Endometrial microvascular endothelial cells (primary cell): ENCODE measurements around the gene OMA1. TPM values are rescaled to one million over a fixed set of nuclear protein-coding genes. Genes with fewer than 3 reads are reported as not detected.
"Not testable (repeated sequence)": the region's sequence is repeated elsewhere in the genome, so short reads cannot be mapped to it uniquely, and the experiment has no call there.

Experiments used
- in situ Hi-C: cut with HindIII; loops from 2 replicates; pipeline ENCODE4 v1.10.0; 2017; ENCODE audit warnings: low sequenced_read_pairs, low pct_unique_long_range_greater_than_20kb; ENCODE audit errors: inconsistent ontology term
- total RNA-seq: library from RNA; depleted of rRNA; stranded (reverse); fragments of >200 nt; gene quantifications from one replicate; pipeline ENCODE4 v1.2.3, GENCODE V29; 2015; ENCODE audit errors: inconsistent ontology term

Gene OMA1
- total RNA-seq, 1 donor from 2014 or later, result 15.0 TPM

DNA sequence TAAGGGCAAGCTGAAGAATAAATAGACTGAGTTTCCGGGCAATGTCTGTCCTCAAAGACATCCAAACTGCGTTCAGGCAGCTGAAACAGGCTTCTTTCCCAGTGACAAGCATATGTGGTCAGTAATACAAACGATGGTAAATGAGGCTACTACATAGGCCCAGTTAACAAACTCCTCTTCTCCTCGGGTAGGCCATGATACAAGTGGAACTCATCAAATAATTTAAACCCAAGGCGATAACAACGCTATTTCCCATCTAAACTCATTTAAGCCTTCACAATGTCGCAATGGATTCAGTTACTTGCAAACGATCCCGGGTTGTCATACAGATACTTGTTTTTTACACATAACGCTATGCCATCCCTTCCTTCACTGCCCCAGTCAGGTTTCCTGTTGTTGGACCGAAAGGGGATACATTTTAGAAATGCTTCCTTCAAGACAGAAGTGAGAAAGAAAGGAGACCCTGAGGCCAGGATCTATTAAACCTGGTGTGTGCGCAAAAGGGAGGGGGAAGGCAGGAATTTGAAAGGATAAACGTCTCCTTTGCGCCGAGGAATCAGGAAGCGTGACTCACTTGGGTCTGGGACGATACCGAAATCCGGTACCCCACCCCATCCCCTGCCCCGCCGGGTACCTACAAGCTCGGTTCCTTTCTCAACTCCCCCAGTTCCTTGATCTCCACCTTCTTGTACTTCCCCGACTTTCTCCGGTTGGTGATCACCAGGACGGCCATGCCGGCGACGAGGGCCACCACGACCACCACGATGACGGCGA, 29.2 kb upstream of the OMA1 start:
- in situ Hi-C loops, result no loop called here

DNA sequence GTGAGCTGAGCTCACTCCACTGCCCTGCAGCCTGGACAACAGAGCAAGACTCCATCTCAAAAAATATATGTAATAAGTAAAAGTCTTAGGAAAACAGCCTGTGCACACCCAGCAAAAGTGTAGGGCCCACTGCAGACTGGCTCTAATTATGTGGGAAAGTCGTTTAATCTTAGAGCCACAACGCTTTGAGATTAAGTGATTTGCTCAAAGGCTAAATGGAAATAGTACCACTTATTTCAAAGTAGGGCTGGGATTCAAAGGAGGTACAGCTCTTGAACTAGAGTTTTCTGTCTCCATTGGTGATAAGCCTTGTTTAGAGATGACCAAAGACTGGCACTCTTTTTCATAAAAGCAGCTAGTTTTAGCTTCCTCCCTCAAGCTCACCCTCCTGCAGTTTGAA, 28.3 kb upstream of the OMA1 start:
- in situ Hi-C loops, result no loop called here

DNA sequence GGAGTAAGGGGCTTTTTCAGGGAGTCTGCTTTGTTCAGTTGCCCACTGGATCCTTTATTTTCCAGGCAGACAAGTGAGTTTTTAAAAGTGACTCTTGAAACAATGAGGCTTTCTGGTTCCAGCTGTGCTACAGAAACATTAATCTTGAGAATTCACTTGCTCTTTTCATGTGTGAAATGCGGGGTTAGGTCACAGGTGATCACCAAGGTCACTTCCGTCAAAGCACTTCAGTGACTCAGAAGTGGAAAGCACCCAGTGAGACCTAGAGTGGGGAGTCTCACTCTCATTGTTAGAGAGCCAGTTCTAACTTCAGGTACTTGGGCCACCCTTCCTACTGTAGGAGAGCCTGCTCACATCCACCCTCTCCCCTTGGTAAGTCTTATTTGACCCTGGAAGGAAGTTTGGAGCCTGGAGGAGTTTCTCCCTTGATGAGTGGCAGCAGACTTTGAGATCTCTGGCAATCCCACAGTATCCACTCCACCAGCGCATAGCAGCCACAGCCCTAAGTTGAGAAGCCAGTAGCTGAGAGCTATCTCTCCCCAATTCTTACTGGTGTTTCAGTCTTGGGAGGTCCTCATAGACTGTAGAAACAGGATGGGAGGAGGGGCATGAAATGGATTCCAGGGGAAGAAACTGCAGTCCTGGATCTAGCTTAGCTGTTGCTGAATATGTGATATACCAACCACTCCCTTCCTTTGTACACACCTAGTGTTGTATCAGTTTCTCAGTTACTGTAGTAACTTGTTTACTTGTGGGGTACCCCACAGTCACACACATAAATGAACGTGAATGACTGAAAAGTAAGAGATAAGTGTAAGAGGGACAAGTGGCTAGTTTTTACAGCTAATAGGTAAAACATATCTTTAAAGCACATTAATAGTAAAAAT, 27.4 kb upstream of the OMA1 start:
- in situ Hi-C loops, result no loop called here

DNA sequence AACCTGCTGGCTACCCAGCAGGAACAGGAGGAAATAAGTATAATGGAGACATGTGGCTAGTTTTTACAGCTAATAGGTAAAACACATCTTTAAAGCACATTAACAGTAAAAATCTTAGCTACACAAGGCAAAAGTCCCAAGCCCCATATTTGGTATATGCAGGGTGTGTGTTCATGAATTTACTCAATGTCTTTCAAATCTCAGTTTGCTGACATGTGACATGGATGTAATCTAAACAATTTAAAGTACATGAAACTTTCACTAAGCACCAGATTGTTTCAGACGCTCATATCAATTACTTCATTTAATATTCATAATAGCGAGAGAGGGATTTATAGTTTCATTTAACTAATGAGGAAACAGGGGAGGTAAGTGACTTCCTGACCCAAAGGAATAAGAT, 26.6 kb upstream of the OMA1 start:
- in situ Hi-C loops, result no loop called here

DNA sequence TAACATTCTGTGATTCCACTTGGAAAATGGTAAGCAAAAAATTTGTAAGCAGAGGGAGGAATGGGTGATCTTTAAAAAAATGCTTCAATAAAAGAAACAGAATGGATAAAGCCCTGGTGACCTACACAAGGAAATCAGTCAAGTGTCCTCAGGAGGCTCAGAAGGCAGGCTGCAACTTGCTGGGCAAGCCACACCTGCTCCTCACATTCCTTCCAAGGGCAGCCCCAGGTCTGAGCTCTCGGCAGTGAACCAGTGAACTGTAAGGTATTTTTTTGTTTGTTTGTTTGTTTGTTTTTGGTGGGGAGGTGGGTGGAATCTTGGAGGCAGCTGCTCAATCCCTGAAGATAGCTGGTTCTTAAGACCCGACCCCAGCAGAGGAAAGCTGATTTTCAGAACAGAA, 26.2 kb upstream of the OMA1 start:
- in situ Hi-C loops, result no loop called here

DNA sequence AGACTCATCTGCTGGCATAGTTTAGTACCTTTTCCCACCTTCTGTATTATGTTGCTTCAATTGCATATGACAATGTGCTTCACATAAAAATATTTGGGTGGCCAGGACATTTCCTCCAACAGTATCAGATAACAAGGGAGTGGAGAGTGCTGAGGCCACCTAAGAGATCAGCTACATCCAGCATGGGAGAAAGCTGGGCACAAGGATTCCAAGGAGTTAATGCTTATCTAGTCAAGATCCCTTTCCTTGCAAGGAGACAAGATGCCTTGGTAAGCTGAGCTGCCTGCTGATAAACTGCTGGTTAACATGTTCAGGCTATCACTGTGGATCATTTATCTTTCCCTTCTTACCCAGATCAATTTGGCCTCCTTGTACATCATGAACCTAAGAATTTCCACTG, 25.1 kb upstream of the OMA1 start:
- in situ Hi-C loops, result no loop called here

DNA sequence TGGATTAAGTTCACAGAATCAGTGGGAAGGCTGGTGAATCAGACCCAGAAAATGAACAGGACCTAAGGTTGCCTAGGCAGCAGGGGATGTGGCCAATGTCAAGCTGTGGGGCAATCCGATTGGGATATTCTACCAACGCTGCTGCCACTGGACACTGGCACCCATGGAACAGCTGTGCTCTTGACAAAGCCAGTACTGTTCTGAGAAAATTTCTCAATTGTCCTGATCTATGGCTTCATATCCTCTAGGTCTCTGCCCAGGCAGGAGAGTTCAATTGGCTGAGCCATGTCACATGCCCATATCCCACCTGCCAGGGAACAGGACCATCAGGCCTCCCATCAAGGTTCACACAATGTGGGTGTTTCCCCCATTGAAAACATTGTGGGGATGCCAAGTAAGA, 24.3 kb upstream of the OMA1 start:
- in situ Hi-C loops, result no loop called here

DNA sequence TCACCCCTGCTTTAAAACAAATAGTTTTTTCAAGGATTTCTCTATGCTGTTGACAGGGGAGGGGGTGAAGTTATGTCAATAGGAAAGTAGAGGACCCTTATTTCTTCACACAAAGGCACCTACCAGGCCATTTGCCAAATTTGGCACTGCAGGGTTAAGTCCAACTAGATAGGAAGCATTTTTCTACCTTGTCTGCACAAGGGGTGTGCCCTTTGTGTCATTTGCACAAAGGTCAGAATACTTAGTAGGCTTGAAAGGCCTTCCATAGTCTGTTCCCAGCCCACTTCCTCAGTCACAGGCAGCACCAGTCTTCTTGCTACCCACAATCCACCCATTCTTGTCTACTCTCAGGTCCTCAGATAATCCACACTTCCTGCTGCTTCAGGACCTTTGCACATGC, 23.6 kb upstream of the OMA1 start:
- in situ Hi-C loops, result no loop called here

DNA sequence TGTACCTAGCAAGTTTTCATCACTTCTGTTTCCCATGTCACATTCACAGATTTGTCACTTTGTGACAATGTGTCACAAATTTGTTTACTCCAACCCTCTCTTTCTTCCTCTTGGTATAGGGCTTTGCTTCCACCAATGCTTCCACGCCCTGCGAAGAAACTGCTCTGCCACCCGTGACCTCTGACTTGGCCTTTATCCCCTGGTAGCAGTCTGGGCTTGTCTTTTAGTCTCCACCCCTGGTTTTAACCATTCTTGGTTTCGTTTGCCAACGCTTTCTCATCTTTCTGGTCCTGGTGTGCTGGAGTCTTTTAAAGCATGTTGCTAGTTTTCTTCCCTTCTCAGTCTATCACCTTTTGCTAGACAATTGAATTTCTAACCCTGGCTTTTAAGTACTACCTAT, 22.4 kb upstream of the OMA1 start:
- in situ Hi-C loops, result no loop called here

DNA sequence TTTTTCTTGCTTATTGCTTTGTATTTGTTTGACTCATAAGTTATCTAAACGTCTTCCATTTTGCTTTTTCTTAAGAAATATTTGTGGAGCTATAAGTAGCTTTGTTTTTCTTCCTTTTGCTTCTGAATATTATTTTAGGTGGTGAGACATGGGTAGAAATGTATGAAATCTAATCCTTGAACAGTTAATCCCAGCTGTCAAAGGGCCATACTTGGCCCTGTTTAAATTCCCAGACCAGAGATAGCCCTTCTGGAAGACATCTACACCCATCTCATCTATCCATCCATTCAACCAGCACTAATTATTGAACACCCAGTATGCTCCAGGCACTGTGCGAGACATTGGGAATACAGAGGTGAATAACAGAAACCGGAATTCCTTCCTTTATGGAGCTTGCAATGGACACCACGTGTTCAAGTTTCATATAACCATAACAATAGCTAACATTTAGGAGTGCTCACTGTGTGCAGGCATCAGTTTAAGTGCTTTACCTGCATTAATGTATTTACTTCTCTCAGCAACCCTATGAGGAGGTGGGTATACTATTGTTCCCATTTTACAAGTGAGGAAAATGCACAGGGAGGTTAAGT, 21.8 kb upstream of the OMA1 start:
- in situ Hi-C loops, result no loop called here

DNA sequence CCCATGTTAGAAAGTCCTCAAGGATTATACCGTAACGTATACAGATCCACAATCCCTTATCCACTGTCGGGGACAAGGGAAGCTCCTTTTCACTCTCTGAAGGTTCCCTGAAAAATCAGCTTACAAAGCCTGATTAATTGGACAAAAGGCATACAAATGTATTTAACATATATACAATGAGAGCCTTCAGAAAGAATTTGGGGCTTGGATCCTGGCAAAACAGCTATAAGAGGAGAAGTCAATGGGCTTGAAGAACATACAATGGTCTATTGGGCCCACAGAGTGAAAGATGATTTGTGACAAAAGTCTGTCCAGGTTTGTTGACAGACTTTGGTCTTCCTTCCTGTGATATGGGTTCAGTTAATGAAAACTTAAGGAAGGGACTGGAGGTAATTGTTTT, 19.8 kb upstream of the OMA1 start:
- in situ Hi-C loops, result no loop called here

DNA sequence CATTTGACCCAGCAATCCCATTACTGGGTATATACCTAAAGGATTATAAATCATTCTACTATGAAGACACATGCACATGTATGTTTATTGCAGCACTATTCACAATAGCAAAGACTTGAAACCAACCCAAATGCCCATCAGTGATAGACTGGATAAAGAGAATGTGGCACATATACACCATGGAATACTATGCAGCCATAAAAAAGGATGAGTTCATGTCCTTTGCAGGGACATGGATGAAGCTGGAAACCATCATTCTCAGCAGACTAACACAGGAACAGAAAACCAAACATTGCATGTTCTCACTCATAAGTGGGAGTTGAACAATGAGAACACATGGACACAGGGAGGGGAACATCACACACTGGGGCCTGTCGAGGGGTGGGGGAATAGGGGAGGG, 17.2 kb upstream of the OMA1 start:
- in situ Hi-C loops, result not testable (repeated sequence)

DNA sequence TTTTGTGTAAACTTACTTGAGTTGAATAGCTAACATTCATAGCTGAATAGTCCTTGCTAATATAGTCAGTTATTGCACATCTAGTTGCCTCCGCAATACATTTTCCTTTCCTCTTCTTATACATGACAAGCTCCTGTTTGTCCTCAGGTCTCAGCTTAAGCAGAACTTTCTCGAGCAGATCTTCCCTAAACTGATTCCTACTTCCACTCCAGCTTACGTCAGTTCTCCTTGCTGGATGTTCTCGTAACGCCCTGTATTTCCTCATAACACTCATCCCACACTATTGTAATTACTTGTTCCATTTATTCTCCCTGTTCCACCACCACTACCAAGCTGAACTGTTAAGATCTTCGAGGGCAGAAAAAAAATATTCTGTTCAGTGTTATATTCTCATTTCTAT, 15.1 kb upstream of the OMA1 start:
- in situ Hi-C loops, result no loop called here

DNA sequence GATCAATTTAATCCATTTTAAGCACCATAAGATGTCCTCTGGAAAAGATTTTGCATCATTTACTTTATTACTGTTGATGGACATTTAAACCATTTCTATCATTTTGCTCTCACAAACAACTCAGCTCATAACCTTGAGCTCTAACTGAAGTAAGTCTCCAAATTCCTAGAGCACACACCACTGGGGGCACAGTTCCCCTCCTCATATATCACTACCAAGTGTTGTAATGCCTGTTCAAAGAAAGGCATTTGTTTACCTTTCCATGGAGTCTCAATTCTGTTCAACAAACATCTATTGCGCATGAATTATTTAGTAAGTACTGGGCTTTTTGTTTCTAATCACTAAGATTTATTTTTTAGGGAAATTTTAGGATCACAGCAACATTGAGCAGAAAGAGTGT, 8.9 kb upstream of the OMA1 start:
- in situ Hi-C loops, result no loop called here

DNA sequence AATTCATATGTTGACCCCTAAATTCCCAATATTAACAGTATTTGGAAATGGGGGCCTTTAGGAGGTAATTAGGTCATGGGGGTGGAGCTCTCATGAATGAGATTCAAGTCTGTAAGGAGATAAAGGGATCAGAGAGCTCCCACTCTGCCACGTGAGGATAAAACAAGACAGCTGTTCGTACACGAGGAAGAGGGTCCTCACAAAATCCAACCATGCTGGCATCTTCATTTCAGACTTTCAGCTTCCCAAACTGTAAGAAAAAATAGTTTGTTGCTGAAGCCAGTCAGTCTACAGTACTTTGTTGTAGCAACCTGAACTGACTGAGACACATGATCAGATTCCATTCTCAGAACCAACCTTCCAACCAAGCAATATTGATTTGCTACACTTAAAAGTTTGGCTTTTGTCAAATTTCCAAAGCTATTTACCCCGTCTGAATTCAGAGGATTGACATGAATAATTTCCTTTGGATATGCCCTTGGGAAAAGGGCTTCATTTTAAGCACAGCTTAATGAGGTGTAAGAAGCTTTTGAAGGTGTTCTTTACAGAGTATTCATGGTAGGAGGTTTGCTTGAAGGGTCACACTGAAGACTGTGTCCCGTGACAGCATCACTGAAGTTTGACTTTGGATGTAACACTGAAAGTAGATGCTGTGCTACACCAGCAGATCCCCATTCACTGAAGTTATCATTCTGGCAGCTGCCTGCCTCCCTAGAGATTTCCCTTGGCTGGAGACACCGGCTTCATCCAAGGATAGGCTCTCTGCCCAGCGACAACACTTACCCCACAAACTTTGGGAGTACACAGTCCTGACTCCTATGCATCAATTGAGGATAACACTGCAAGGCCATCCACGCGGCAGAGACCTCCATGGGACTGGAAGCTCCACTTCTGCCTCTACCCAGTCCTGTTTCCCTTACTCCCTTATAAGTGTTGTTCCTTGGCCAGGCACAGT, 4.9 kb upstream of the OMA1 start:
- in situ Hi-C loops, result no loop called here

DNA sequence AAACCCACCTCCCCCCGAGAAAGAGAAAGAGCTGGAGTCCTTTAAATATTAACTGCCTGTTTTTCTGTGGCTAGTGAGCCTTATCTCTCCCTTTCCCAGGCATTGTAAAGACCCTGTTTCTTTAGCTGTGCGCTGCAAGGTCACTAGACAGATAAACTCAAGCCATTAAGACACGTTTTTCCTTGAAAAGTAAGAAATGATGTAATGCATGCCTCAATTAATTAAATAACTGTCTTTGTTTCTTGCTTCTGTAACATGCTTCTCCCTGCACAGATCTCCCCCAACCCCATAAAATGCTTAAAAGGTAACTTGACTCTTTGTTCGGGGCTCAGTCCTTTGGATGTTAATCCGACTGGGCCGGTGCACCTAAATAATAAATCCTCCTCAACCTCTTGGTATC, 2.8 kb upstream of the OMA1 start:
- in situ Hi-C loops, result not testable (repeated sequence)

DNA sequence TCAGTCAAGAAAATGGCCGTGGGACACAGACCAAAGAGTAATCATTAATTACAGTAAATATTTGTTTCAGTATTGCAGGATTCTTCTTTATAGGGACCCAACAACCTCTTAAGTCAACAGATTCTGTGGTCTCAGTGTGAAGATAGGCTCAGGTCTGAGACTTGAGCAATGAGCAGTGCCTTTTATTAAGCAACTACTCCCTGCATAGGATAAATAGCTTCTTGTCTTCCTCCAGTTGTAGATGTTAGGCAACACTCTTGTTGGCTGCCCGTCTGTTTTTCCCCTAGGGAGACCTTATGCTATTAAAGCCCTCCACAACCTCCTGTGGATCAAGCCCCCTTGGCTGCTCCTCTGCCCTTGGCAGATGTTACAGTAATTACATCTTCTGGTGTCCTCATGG, 1.8 kb upstream of the OMA1 start:
- in situ Hi-C loops, result no loop called here

DNA sequence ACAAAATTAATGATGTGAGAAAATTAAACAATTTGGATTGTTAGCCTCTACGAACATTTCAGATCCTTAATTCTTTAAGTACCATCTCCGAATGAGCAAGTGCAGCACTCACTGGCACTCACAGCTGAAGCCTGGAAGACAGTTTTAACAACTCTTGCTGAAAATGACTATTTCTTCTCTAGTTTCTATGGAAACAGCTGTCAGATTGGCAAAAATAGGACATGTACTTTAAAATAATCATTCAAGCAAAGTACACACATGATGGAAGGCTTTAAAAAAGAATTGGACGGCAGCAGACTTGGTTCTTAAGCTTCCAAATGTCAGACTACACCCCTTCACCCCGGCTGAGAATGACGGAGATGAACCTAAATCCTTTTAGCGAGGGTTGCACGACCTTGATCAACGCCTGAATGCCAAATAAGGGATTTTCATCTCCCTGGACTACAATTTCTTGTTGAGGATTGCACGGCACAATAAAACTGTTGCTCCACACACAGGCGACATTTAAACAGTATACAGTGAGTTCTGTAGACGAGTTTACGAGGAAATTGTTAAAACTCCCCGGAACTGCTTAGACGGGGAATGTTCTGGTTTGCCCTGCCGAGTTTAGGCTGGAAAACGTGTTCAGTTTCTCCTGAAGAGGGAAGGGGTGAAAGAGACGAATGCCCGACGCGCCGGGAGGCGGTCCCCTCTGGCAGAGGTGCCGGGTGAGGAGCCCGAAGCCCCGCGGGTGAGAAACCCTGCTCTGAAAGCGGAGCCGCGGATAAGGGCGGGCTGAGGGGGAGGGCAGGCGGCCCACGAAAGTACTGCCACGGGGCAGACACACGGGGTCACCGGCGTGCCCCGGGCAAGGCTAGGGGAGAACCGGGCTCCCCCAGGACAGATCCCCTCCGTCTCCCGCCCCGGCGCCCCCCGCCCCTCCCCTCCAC, 671 bp downstream of the OMA1 start:
- in situ Hi-C loops, result no loop called here
